RPMI7951 (cell line): ENCODE measurements around the gene PLD1. TPM values are rescaled to one million over a fixed set of nuclear protein-coding genes. Genes with fewer than 3 reads are reported as not detected.
"Not testable (repeated sequence)": the region's sequence is repeated elsewhere in the genome, so short reads cannot be mapped to it uniquely, and the experiment has no call there.

Experiments
- DNase-seq: peaks from one replicate; pipeline ENCODE4 v3.0.0-alpha.2; 2012; ENCODE audit warnings: low read depth
- total RNA-seq: library from RNA; depleted of rRNA; stranded (reverse); fragments of >200 nt; shearing (Covaris generic); gene quantifications from 2 replicates; pipeline ENCODE4 v1.2.3, GENCODE V29; 2014

PLD1 gene
- total RNA-seq, 1 experiment from 2014 or later, result 10.9 TPM

- DNase-seq, result no peak
Measured at GRCh38 chr3:171700653-171701052, 109.6 kb downstream of the PLD1 start.

- DNase-seq, result no peak
Measured at GRCh38 chr3:171700157-171700556, 110.1 kb downstream of the PLD1 start.

GRCh38 chr3:171699601-171700000 lies 110.7 kb downstream of the PLD1 start:
- DNase-seq, result no peak

DNA sequence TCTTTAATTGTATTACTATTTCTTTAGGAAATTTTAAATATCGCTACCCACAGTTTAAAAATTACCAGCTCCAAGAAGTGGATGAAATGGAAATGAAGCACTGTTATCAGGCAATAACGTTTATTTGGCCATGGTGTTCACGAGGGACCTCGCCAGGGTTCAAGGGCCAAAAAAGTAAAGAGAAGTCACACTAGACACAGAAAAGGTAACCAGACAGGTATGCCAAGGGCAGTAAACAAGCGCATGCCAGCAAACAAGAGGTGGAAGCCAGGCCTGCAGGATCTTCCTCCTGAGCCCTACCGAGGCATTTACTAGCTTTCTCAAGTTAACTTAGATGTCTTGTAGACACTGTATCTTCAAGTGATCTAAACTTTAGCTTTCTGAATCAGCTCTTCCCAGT lies 113.5 kb downstream of the PLD1 start:
- no peak for DNase-seq

DNA sequence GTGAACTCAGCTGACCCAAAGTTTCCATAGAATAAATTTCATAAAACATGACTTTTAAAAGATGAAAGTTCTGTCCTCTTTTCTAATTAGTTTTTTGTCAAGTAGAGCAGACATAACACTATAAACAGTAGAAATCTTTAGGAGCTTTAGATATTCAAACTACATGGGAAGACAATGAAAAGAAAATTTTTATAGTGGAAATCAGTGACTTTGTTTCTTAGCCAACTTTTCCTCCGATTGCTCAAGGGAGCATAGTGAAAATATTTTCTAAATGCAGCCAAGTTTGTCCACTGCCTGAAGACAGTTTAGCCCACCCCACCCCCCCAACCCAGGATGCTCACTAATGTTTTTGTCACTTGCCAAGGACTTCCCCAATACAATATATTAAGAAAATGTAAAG lies 114.9 kb downstream of the PLD1 start:
- no peak for DNase-seq

DNA sequence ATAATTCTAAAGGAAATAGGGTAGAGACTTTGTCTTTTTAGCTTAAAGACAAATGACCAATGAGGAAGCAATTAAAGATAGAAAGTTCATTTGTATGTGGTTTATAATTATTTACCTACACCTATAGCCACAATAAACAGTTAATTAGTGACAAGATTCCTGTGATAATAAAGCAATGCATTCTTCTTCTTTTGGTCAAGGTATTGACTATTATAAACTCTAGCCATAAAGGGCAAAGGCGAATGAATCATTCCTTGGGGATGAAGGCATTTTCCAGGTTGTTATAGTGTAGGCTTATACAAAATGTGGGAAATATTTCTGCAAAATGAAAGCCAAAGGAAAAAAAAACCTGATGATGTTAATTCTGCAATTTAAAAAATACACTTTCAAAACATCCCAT lies 115.4 kb downstream of the PLD1 start:
- no peak for DNase-seq

DNA sequence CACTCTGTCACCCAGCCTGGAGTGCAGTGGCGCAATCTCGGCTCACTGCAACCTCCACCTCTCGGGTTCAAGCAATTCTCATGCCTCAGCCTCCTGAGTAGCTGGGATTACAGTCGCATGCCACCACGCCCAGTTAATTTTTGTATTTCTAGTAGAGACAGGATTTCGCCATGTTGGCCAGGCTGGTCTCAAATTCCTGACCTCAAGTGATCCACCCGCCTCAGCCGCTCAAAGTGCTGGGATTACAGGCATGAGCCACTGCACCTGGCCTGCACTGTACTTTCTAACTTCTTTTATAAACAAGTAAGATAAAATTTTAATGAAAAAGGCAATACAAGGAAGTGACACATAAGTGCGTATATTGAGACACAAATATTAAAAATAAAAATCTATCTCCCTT lies 117.7 kb downstream of the PLD1 start:
- not testable (repeated sequence) for DNase-seq

DNA sequence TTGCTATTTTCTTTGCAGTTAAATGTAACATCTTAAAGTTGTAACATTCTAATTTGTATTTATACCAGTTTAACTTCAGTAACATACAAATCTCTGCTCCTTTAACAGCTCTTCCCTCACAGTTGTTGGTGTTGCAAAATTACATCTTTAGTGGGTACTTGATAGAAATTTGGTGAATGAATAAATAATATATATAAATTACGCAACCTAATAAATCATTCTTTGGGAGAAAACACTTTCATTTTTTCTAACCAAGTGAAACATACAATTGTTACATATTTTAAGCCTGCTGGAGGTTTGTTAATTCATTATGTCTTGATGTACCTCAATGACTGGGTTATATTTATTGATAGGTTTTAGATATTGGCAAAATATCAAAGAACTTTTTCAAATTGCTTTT lies 118.8 kb downstream of the PLD1 start:
- no peak for DNase-seq

DNA sequence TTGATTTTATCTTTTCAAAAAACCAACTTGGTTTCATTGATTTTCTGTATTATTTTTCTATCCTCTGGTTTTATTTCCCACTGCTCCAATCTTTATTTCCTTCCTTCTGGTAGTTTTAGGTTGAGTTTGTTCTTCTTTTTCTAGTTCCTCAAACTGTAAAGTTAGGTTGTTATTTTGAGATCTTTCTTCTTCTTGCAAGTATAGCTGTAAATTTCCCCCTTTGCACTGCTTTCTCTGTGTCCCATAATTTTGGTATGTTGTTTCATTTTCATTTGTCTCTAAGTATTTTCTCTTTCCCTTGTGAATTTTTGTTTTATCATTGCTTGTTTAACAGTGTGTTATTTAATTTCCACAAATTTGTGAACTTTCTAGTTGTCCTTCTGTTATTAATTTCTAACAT lies 120.0 kb downstream of the PLD1 start:
- DNase-seq, result no peak

GRCh38 chr3:171688593-171688992 lies 121.7 kb downstream of the PLD1 start:
- no peak for DNase-seq

- DNase-seq, result no peak
Measured at GRCh38 chr3:171688002-171688401, 122.3 kb downstream of the PLD1 start.

DNA sequence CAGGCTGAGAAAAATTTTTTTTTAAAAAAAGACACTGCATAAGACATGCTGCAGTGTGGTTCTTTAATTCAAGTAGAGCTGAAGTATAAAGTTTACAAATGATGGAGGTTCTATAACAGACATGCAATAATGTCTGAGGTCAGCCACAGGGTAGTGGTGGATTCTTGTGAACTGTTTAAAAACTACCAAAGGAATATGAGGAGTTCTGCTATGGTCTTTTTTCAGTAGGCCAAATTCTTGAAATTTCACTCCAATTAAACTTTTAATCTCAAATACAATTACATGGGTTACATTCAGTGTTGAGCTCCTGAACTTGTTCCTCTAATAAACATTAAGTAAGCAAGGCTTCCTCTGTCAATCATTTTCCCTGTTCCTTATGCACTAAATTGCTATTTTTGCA lies 122.7 kb downstream of the PLD1 start:
- DNase-seq, result no peak

GRCh38 chr3:171687064-171687463 lies 123.2 kb downstream of the PLD1 start:
- DNase-seq, result no peak

DNA sequence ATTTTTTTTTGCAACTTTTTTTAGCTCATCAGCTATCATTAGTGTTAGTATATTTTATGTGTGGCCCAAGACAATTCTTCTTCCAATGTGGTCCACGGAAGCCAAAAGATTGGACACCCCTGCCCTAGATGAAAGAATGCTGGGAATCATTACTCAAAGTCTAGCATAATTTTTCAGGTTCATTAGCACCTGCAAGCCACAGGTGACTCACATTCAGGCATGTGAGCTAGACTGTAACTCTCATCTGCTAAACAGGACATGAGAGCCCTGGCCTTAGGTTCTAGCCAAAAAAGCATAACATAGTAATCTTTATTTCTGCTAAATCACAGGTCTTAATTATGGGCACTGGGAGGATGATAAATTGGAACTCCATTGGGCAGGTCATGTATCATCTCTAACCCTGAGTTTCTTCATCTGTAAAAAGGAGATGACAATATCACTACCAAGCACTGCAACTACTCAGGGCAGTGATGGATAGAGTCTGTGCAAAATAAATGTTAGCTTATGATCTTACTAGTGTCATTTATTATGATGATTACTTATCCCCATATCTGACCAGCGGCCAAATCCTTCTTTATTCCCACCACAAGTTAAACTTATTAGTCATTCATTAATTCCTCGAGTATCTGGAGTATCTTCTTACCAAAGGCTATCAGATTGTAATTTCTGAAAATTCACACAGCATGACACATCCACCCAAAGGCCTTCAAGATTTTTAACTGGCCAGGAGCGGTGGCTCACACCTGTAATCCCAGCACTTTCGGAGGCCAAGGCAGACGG lies 125.0 kb downstream of the PLD1 start:
- DNase-seq, result no peak

DNA sequence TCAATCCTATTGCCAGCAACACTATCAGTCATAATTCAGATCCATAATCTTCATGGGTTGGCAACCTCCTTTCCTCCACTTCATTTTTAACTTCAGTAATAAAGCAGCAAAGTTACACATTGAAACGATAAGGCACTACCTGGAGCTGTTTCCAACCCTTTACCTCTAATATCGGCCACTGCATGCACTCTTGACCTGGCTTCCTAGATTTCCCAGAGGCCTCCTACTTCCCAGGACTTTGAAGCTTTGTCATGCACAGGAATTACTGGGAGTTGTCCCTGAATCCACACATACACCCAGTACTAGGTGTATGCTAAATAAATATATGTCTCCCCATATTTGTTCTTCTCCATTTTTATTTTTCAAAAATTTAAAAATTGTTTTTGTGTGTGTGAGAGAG lies 126.1 kb downstream of the PLD1 start:
- no peak for DNase-seq

- no peak for DNase-seq
Measured at GRCh38 chr3:171682743-171683142, 127.5 kb downstream of the PLD1 start.

- no peak for DNase-seq
Measured at GRCh38 chr3:171680726-171681411, 129.4 kb downstream of the PLD1 start.

- DNase-seq, result no peak
Measured at GRCh38 chr3:171678971-171679492, 131.3 kb downstream of the PLD1 start.

GRCh38 chr3:171677706-171678105 lies 132.6 kb downstream of the PLD1 start:
- DNase-seq, result no peak

DNA sequence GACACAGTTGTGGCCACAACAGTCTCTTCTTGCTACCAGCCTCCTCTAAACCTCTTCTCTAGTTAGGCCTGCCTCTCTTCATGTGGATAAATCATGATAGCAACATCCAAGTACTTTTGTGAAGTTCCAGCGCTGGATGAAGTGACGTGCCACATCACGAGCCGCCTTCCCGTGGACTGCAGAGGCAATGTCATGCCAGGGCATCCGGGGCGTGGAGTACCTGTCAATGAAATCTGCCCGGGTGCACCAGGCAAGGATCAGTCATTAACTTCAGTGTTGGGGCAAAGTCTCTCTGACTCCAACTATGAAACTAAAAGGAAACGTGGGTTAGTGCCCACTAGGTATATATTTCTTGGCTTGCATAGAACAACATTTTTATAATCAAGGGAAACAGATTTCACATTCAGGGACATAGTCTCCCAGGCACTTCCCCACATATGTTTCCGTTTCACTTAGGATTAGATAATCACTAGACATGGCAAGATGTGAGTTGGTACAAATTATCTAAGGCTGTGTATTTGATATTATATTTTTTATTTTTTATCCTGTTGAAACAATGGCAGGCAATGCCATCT lies 133.6 kb downstream of the PLD1 start:
- no peak for DNase-seq

GRCh38 chr3:171673951-171674350 lies 136.3 kb downstream of the PLD1 start:
- no peak for DNase-seq

DNA sequence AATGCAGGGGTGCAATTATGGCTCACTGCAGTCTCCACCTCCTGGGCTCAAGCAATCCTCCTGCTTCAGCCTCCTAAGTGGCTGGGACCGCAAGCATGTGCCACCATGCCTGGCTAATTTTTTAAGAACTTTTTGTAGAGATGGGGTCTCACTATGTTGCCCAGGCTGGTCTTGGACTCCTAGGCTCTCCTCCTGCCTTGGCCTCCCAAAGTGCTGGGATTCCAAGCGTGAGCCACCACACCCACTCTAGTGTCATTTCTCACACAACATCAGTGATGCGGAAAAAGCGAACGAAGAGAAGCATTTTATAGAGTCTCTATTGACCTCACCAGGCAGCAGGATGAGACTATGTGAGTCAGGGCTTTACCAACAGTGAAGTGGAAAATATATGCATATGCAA lies 137.7 kb downstream of the PLD1 start:
- DNase-seq, result no peak

- DNase-seq, result no peak
Measured at GRCh38 chr3:171672124-171672523, 138.2 kb downstream of the PLD1 start.
